ENCODE results near the gene IQGAP2.

The IQGAP2 gene

DNA sequence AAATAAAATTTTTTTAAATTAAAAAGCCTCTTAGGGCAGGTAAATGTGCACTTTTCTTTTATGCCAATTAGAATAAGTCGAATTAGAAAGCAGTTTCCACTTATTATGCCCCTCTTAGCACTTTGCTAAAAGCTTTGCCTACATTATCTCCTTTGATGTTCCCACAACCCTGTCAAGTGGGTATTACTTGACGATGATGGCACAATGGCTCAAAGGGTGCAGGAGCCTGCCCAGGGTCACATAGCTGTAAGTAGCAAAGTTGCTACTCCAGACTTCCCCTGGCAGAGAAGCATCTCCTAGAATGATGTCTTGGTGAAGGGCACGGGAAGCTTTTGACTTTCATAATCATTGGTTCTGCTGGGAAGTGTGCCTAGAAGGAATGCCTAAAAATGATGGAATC is 18.4 kb upstream of the IQGAP2 start:
- no peak for DNase-seq (ENCODE audit: low read depth, low spot score)

- no peak for DNase-seq (ENCODE audit: low read depth, low spot score)
Observed at GRCh38 chr5:76385540-76385939, 17.5 kb upstream of the IQGAP2 start.

DNA sequence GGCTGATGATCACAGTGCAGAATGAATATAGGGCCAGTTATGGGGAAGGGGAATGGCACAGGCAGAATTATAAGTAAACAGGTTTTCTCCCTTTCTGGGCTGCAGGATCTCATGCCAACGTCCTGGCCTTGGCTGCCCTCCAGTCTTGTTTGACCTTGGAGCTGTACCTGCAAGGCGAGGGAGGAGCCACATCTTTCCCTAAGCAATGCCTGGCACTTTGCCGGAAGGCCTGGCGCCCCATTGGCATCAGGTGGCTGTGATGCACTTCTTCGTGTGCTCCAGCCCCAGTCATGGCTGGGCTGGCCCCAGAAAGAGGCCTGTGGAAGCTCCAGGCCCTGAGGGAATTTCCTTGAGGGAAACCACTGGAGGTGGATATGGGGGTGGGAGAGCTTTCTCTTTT is 16.7 kb upstream of the IQGAP2 start:
- DNase-seq (ENCODE audit: low read depth, low spot score) = no peak

DNA sequence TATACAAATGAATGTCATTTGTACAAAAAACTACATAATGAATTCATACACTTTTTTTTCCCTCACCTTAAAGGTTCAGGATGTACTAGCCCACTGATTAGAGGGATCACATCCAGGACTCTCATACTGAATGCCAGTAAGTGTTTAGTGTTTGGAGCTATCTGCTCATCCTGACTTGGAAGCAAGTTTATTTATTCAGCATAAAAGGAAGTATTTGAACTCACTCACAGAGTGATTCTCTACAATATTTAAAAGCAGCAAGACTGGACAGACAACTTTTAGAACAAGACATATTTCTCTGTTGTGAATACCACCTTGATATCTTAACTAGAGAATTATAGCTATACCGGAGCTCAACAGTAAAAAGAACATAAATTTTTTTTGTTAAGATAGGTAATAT is 14.8 kb upstream of the IQGAP2 start:
- no peak for DNase-seq (ENCODE audit: low read depth, low spot score)

- DNase-seq (ENCODE audit: low read depth, low spot score) = no peak
Observed at GRCh38 chr5:76388791-76389512, 14.1 kb upstream of the IQGAP2 start.

DNA sequence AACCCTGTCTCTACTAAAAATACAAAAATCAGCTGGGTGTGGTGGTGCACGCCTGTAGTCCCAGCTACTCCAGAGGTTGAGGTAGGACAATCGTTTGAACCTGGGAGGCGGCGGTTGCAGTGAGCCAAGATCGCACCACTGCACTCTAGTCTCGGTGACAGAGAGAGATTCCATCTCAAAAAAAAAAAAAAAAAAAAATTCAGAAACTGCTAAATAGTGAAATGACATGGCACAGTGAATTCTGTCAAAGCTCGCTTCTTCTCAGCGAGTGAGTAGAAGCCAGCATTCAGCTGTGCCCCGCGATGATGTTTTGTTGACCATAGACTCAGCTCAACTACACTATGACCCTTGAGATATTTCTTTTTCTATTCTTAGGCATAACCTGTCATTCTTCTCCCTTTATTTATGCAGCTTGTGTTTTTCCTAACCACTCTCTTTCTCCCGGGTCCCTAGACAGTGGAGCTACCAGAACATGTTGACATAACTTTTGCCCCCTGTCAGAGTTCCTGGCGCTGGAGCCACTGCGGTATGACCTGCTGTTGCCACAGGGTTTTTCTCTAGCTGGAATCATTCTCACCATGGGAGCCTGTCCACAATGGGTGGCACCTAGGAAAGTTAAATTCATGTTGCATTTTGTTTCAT is 13.5 kb upstream of the IQGAP2 start:
- no peak for DNase-seq (ENCODE audit: low read depth, low spot score)

GRCh38 chr5:76391014-76391413 is 12.1 kb upstream of the IQGAP2 start:
- no peak for DNase-seq (ENCODE audit: low read depth, low spot score)

DNA sequence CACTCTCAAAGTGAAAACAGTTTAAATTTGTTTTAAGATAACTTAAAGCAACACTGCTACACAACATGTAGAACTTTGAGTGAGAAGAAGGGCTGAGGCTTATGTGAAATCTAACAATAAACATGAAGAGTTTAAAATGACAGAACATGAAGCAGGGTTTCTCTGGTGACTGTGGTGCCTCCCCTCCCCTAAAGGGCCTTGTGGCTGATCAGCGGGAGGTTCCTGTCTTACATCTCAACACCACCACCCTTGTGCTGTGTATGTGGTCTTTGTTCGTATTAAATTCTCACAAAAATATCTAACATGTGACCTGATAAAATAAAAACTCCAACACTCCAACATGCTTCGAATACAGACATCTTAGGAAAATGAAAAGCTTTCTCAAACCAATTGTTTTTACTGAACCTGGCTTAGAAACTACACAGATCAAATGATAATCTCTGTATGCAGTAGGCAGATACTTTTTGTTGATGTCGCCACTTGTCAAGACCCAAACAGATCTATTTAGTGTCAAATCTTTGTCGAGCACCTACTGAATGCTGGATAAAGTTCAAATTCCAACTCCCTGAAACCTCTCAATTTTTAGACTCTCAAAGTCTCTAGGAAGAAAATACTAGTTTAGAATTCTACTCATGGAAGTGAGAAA is 9.9 kb upstream of the IQGAP2 start:
- no peak for DNase-seq (ENCODE audit: low read depth, low spot score)

GRCh38 chr5:76397200-76397599 is 5.9 kb upstream of the IQGAP2 start:
- no peak for DNase-seq (ENCODE audit: low read depth, low spot score)

GRCh38 chr5:76399268-76399667 is 3.8 kb upstream of the IQGAP2 start:
- no peak for DNase-seq (ENCODE audit: low read depth, low spot score)

- no peak for DNase-seq (ENCODE audit: low read depth, low spot score)
Observed at GRCh38 chr5:76400466-76400865, 2.6 kb upstream of the IQGAP2 start.

GRCh38 chr5:76401801-76402250 is 1.3 kb upstream of the IQGAP2 start:
- no peak for DNase-seq (ENCODE audit: low read depth, low spot score)

DNA sequence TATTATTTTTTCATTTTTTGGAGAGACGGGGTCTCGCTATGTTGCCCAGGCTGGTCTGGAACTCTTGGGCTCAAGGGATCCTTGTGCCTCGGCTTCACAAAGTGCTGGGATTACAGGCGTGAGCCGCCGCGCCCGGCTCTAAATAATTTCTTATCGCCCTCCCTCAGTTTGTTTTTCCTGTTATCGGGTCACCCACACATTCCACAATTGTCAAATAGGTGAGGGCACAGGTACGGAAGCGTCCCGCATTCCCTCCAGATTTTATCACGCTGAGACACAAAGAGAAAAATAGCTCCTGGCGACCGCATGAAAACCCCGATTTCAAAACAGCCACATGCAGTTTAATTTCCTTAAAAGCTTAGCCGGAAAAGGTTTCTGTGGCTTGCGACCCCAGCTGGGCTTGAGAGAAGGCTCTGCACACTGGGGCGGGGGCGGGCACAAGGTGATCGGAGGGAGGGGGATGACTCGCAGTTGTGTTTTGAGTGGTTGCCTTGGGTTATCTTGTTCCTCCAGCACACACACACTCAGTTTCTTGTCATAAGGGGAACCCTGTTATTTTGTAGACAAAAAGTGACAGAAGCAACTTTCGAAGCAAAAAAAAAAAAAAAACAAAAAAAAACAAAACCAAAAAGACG is 717 bp upstream of the IQGAP2 start:
- DNase-seq (ENCODE audit: low read depth, low spot score) = peak; percentile 34

- DNase-seq (ENCODE audit: low read depth, low spot score) = peak; percentile 59
Observed at GRCh38 chr5:76403766-76404222, 709 bp downstream of the IQGAP2 start.

DNA sequence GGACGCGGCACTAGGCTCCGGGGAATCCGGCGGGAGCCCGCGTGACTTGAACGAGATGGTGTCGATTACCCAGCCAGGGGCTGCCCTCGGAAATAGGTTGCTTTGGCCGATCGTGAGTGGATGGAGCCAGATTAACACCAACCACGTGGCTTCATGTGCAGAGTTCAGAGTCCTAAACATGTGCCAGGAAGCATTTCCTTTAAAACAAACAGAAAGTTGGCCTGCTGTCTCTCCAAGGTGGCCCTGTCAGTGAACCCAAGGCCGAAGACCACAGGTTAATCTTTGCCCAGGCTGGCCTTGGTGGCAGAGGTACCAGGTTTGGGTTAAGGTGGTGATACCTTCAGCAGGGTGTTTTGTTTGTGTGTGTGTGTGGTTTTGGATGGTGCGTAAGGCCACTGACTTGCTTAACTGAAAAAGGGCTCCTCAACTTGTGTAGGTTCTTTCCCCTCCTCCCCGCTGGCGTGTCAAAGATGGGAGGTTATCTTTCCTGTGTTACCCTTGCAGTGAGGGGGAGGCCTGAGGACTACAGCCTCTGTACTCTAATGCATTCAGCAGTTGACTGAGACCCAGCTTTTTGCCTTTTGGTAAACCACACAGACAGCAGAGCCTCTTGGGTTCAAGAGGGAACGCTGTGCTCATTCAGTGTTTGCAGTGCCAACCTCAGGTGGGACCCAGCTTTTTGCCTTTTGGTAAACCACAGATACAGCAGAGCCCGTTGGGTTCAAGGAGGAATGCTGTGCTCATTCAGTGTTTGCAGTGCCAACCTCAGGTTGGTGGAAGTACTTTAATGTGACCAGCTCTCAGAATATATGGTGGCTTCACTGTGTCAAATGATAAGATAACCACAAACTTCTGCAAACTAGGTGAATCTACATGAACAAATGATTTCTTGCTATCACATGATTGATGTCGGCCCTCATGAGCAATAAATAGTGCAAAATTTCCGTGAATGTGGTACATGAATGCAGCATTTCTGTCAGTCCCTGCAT is 1.4 kb downstream of the IQGAP2 start:
- no peak for DNase-seq (ENCODE audit: low read depth, low spot score)

DNA sequence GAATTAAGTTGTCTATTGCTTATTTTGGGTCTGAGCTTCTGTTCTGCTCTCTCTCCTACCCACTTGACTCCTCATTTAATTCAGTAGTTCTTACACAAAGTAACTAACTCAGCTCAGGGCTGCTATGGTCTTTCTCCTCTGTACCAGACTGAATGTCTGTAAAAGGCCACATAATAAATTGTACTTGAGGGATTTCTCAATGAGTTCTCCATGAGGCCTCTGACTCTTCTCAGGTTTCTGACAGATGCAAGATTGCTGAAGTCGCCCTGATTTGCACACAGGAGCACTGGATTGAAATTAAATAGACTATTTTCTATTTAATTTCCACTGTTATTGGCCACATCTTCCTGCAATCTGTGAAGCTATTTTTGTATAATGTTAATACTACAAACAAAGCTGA is 2.9 kb downstream of the IQGAP2 start:
- DNase-seq (ENCODE audit: low read depth, low spot score) = no peak

GRCh38 chr5:76406673-76407072 is 3.6 kb downstream of the IQGAP2 start:
- DNase-seq (ENCODE audit: low read depth, low spot score) = no peak

GRCh38 chr5:76408104-76408654 is 5.1 kb downstream of the IQGAP2 start:
- no peak for DNase-seq (ENCODE audit: low read depth, low spot score)

DNA sequence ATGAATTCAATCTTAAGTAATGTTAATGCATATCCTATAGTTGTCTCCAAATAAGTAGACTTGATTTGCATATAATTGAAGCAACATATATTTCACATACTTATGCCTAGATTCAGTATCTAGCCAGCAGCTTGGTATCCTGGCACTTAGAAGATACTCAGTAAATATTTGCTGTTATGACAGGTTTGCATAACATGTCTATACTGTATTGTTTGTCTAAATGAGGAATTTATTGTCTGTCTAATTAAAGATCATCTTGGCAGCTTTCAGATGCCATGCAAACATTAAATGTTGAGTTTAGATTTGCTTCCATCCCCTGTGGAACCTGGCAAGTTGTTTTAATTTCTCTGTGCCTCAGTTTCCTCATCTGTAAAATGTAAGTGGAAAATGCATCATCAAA is 9.4 kb downstream of the IQGAP2 start:
- DNase-seq (ENCODE audit: low read depth, low spot score) = no peak

- DNase-seq (ENCODE audit: low read depth, low spot score) = no peak
Observed at GRCh38 chr5:76413746-76414145, 10.7 kb downstream of the IQGAP2 start.

- DNase-seq (ENCODE audit: low read depth, low spot score) = no peak
Observed at GRCh38 chr5:76414788-76415187, 11.7 kb downstream of the IQGAP2 start.

All from astrocyte of the hippocampus (primary cell).